ENCODE measurements around the gene COL27A1.
A peak's percentile ranks its signal among the peaks of the same experiment; 100 is the strongest.

Gene COL27A1

DNA sequence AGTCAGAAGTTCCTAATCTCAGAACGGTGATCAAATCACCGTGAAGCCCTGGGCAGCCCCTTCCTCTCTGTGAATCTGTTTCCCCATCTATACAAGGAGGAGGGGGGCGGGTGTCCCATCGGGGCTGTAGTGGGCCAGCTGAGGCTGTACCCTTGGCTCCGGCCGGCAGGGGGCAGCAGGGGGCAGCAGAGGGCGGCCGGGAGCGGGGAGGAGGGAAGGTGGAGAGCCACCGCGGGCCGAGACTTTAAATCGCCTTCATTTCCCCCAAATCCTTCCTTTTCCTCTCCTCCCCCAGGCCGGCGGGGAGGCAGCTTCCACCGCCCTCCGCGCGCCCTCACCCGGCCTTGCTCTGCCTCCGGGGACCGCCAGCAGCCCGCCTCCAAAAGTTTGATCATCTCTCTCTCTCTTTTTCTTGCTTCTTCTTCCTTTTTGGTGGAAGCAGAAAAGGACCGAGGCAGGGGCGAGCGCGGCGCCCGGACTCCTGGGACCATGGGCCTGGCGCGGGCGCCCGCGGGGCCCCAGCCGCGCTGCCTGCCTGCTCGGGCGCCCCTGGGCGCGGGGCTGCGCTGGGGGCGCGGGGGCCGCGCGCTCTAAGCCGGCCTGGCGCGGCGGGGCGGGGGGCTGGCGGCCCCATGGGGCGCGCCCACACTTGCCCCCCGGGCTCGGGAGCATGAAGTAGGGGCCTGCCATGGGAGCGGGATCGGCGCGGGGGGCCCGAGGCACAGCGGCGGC, at the start of gene COL27A1:
TSS of gene COL27A1 (plus strand) at position 275 of the 732 bp plus-strand sequence. CDS start at position 689, 414 bp downstream.
- no peaks in the 10 kb centered on the region for H3K9me3 ChIP-seq (ENCODE audit: insufficient read depth, low read length, severe bottlenecking)
- H3K9ac ChIP-seq (ENCODE audit: low read depth, low read length), result no peak within 1 kb of the TSS
- peak; percentile 70 for DNase-seq

GRCh38 chr9:114107286-114108001, 47.9 kb upstream of the COL27A1 start:
- TF ChIP-seq, protein P1, sequence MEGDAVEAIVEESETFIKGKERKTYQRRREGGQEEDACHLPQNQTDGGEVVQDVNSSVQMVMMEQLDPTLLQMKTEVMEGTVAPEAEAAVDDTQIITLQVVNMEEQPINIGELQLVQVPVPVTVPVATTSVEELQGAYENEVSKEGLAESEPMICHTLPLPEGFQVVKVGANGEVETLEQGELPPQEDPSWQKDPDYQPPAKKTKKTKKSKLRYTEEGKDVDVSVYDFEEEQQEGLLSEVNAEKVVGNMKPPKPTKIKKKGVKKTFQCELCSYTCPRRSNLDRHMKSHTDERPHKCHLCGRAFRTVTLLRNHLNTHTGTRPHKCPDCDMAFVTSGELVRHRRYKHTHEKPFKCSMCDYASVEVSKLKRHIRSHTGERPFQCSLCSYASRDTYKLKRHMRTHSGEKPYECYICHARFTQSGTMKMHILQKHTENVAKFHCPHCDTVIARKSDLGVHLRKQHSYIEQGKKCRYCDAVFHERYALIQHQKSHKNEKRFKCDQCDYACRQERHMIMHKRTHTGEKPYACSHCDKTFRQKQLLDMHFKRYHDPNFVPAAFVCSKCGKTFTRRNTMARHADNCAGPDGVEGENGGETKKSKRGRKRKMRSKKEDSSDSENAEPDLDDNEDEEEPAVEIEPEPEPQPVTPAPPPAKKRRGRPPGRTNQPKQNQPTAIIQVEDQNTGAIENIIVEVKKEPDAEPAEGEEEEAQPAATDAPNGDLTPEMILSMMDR (IDR thresholded peaks at IDR 0.05; ENCODE audit: borderline replicate concordance, extremely low read depth, low read length, poor library complexity, severe bottlenecking), result no peak
- TF ChIP-seq EZH2 (IDR thresholded peaks at IDR 0.05; ENCODE audit: borderline replicate concordance, low read depth, low read length, severe bottlenecking), result no peak
- Histone ChIP-seq H3K27ac (ENCODE audit: low read length) (no peak overlapping the region), H3K4me1 (ENCODE audit: insufficient read depth, low read length) (no peaks in the 10 kb centered on the region), H3K27me3 (ENCODE audit: insufficient read depth, low read length, poor library complexity) (no peaks in the 10 kb centered on the region), H3K9me3 (ENCODE audit: insufficient read depth, low read length, severe bottlenecking) (no peaks in the 10 kb centered on the region), H4K20me1 (ENCODE audit: insufficient read depth, low read length) (no peaks in the 10 kb centered on the region), H3K4me3 (ENCODE audit: low read depth in 1 of 2, low read length in 2 of 2) (no peak overlapping the region), H3K9ac (ENCODE audit: low read depth, low read length) (no peak overlapping the region), H3K36me3 (ENCODE audit: insufficient read depth, low read length) (no peaks in the 10 kb centered on the region), H3K4me2 (ENCODE audit: insufficient read depth, low read length) (no peak overlapping the region), H3K79me2 (ENCODE audit: insufficient read depth, low read length) (no peaks in the 10 kb centered on the region), H2AFZ (ENCODE audit: low read depth, low read length) (no peak overlapping the region)
- ATAC-seq (ENCODE audit: insufficient read depth, low read depth), result no peak
- no peak for DNase-seq

More for the DNA sequence above, at the start of gene COL27A1:
- TF ChIP-seq, protein P1 (IDR thresholded peaks at IDR 0.05; ENCODE audit: borderline replicate concordance, extremely low read depth, low read length, poor library complexity, severe bottlenecking), result peak; percentile 84
- no peak for TF ChIP-seq EZH2 (IDR thresholded peaks at IDR 0.05; ENCODE audit: borderline replicate concordance, low read depth, low read length, severe bottlenecking)
- no peaks in the 10 kb centered on the region for H3K79me2 ChIP-seq (ENCODE audit: insufficient read depth, low read length)
- no peaks in the 10 kb centered on the region for H3K36me3 ChIP-seq (ENCODE audit: insufficient read depth, low read length)
- peak; percentile 99 for ATAC-seq (ENCODE audit: insufficient read depth, low read depth)
- peak within 1 kb of the TSS; percentile 62 for H2AFZ ChIP-seq (ENCODE audit: low read depth, low read length)
- H3K4me1 ChIP-seq (ENCODE audit: insufficient read depth, low read length), result peaks cover 4% of the 10 kb centered on the region; the same call in 1 of the 2 replicates
- H3K27ac ChIP-seq (ENCODE audit: low read length), result no peak within 1 kb of the TSS
- H4K20me1 ChIP-seq (ENCODE audit: insufficient read depth, low read length), result no peaks in the 10 kb centered on the region
- H3K4me3 ChIP-seq (ENCODE audit: low read depth in 1 of 2, low read length in 2 of 2), result no peak within 1 kb of the TSS
- H3K4me2 ChIP-seq (ENCODE audit: insufficient read depth, low read length), result peak within 1 kb of the TSS; percentile 44; the same call in 1 of the 2 replicates
- H3K27me3 ChIP-seq (ENCODE audit: insufficient read depth, low read length, poor library complexity), result no peaks in the 10 kb centered on the region

DNA sequence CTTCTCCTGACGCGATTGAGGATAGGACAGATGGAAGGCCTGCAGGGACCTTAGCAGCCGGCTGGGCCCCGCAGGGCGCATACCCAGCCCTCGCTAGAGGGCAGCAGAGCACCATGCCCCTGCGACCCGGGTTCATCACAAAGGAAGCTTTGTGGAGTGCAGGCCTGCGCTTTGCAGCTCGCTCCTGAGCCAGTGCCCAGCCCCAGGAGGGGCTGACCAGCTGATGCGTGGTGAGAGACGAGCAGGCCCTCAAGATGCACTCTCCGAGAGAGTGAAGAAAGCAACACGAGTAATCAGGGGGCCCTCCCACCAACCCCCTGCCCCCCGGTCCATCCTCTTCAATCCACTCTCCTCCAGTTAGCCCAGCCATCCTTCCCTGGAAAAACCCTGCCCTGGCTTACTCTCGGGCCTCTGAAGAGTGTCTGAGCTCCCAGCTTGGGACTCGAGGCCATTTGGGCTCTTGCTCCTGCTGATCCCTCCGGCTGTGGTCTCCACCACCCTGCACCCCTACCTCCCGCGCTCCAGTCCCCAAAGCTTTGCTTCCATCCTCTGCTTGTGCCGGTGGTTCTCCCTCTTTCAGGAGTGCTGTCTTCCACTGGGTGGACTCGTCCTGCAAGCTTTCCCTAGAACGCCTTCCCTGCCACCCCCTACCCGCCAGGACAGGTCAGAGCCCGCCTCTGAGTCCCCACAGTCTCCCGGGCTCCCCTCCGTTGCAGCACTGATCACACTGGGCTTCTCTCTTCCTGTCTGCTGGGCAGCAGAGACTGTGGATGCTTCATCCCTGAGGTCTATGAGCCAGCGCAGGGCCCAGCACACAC, 47.1 kb upstream of the COL27A1 start:
- no peak overlapping the region for H3K9ac ChIP-seq (ENCODE audit: low read depth, low read length)
- H3K4me1 ChIP-seq (ENCODE audit: insufficient read depth, low read length), result no peaks in the 10 kb centered on the region
- H3K9me3 ChIP-seq (ENCODE audit: insufficient read depth, low read length, severe bottlenecking), result no peaks in the 10 kb centered on the region
- no peak overlapping the region for H3K4me2 ChIP-seq (ENCODE audit: insufficient read depth, low read length)
- no peak overlapping the region for H2AFZ ChIP-seq (ENCODE audit: low read depth, low read length)
- no peaks in the 10 kb centered on the region for H3K79me2 ChIP-seq (ENCODE audit: insufficient read depth, low read length)
- H3K36me3 ChIP-seq (ENCODE audit: insufficient read depth, low read length), result no peaks in the 10 kb centered on the region
- H3K4me3 ChIP-seq (ENCODE audit: low read depth in 1 of 2, low read length in 2 of 2), result no peak overlapping the region
- ATAC-seq (ENCODE audit: insufficient read depth, low read depth) (peak; percentile 98), DNase-seq (peak; percentile 58)
- H3K27ac ChIP-seq (ENCODE audit: low read length), result no peak overlapping the region
- no peaks in the 10 kb centered on the region for H3K27me3 ChIP-seq (ENCODE audit: insufficient read depth, low read length, poor library complexity)
- no peak for TF ChIP-seq EZH2 (IDR thresholded peaks at IDR 0.05; ENCODE audit: borderline replicate concordance, low read depth, low read length, severe bottlenecking)
- TF ChIP-seq, protein P1 (IDR thresholded peaks at IDR 0.05; ENCODE audit: borderline replicate concordance, extremely low read depth, low read length, poor library complexity, severe bottlenecking), result peak; percentile 85
- no peaks in the 10 kb centered on the region for H4K20me1 ChIP-seq (ENCODE audit: insufficient read depth, low read length)
